T47D (cell line): ENCODE data around the gene TMEM185A.
"Not testable (repeated sequence)": the region's sequence is repeated elsewhere in the genome, so short reads cannot be mapped to it uniquely, and the experiment has no call there.

Source experiments
- DNase-seq, 2 experiments: peaks; one replicate each; pipeline versions ENCODE4 v3.0.0 to v3.0.0-alpha.2; 2011 to 2012; ENCODE audit warnings: low read depth in 1 of 2, low spot score in 1 of 2
- JUND ChIP-seq: IDR thresholded peaks from 2 replicates; pipeline ENCODE4 v1.6.1; 2012; ENCODE audit warnings: low read depth
- in situ Hi-C: cut with HindIII; loops from 2 replicates; pipeline ENCODE4 v1.10.0; 2016; ENCODE audit warnings: low sequenced_read_pairs, low pct_unique_long_range_greater_than_20kb

Gene TMEM185A

GRCh38 chrX:149631234-149632165, at the start of gene TMEM185A:
TMEM185A (minus strand) TSS chrX:149631792; CDS start chrX:149631580, 212 bp downstream.
- peak in 1 of 2 experiments; percentile 54 for DNase-seq
- in situ Hi-C loops, result no loop called here
- no peak for TF ChIP-seq JUND

GRCh38 chrX:149681182-149681581, 49.6 kb upstream of the TMEM185A start:
- no peak for DNase-seq
- in situ Hi-C loops, result no loop called here
- TF ChIP-seq JUND, result no peak

- DNase-seq, in situ Hi-C loops: not testable (repeated sequence)
These were observed 47.6 kb upstream of the TMEM185A start for GRCh38 chrX:149679164-149679678.

GRCh38 chrX:149675554-149675953, 44.0 kb upstream of the TMEM185A start:
- in situ Hi-C loops, result not testable (repeated sequence)

GRCh38 chrX:149675088-149675487, 43.5 kb upstream of the TMEM185A start:
- in situ Hi-C loops, DNase-seq: not testable (repeated sequence)

More at GRCh38 chrX:149675554-149675953, 44.0 kb upstream of the TMEM185A start:
- not testable (repeated sequence) for DNase-seq

- DNase-seq, in situ Hi-C loops: not testable (repeated sequence)
These were observed 29.0 kb upstream of the TMEM185A start for GRCh38 chrX:149660613-149661012.

GRCh38 chrX:149656260-149656884, 24.8 kb upstream of the TMEM185A start:
- DNase-seq, in situ Hi-C loops: not testable (repeated sequence)

GRCh38 chrX:149652232-149652981, 20.8 kb upstream of the TMEM185A start:
- in situ Hi-C loops, result no loop called here
- DNase-seq, result no peak
- no peak for TF ChIP-seq JUND

GRCh38 chrX:149650162-149650561, 18.6 kb upstream of the TMEM185A start:
- TF ChIP-seq JUND, result no peak
- no peak for DNase-seq
- in situ Hi-C loops, result no loop called here

- in situ Hi-C loops, result no loop called here
- DNase-seq, result no peak
- TF ChIP-seq JUND, result no peak
These were observed 17.3 kb upstream of the TMEM185A start for GRCh38 chrX:149648932-149649331.

- in situ Hi-C loops, result no loop called here
- no peak for TF ChIP-seq JUND
- no peak for DNase-seq
These were observed 15.9 kb upstream of the TMEM185A start for GRCh38 chrX:149647505-149647904.

- no peak for TF ChIP-seq JUND
- no peak for DNase-seq
- in situ Hi-C loops, result no loop called here
These were observed 11.9 kb upstream of the TMEM185A start for GRCh38 chrX:149643496-149643895.
